ENCODE results near the gene PLIN5. TPM values are rescaled to one million over a fixed set of nuclear protein-coding genes. Genes with fewer than 3 reads are reported as not detected.
A peak's percentile ranks its signal among the peaks of the same experiment; 100 is the strongest.

PLIN5 gene
- total RNA-seq, 1 donor from 2014 or later: 4.3 TPM

DNA sequence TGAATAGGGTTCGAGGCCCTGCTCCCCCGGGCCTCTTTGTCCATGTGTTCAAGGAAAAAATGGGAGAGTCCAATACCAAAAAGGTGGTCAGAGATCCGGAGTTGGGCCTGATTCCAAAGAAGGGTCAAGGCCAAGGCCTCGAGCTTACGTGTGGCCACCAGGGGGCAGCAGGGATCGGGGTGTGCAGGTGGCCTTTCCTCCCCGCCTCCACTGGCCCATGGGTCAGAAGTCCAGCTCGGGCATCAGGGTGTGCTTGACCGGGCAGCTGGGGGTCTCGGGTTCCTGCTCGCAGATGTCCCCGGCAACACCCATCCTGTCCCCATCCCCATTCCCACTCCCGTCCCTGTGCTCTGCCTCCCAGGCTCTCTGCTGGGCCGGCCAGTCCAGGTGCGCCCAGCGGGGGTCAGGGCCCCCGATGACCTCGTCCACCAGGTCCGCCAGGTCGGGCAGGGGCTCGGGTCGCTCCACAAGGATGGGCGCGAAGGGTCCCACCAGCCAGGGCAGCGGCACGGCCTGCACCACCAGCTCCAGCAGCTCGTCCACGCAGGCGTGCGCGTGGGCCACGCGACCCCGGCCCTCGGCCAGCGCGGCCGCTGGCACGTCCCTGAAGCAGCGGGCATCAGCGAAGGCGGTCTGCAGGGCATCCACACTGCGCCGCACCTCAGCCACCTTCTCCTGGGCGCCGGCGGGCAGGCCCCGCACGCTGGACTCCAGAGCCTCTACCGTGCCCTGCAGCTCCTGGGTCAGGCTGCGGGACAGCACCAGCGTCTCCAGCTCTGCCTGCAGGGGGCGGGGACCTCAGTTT lies 11.5 kb downstream of the PLIN5 start:
- H3K9me3 Mint-ChIP-seq: no peaks in the 10 kb centered on the region
- no peak overlapping the region for H3K4me3 Mint-ChIP-seq
- peak; percentile 70 for DNase-seq (ENCODE audit: extremely low spot score, unreplicated experiment)
- no peak overlapping the region for H3K27ac Mint-ChIP-seq
- no peaks in the 10 kb centered on the region for H3K36me3 Mint-ChIP-seq
- no peaks in the 10 kb centered on the region for H3K4me1 Mint-ChIP-seq (ENCODE audit: unreplicated experiment)
- TF ChIP-seq, protein P1, sequence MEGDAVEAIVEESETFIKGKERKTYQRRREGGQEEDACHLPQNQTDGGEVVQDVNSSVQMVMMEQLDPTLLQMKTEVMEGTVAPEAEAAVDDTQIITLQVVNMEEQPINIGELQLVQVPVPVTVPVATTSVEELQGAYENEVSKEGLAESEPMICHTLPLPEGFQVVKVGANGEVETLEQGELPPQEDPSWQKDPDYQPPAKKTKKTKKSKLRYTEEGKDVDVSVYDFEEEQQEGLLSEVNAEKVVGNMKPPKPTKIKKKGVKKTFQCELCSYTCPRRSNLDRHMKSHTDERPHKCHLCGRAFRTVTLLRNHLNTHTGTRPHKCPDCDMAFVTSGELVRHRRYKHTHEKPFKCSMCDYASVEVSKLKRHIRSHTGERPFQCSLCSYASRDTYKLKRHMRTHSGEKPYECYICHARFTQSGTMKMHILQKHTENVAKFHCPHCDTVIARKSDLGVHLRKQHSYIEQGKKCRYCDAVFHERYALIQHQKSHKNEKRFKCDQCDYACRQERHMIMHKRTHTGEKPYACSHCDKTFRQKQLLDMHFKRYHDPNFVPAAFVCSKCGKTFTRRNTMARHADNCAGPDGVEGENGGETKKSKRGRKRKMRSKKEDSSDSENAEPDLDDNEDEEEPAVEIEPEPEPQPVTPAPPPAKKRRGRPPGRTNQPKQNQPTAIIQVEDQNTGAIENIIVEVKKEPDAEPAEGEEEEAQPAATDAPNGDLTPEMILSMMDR (conservative IDR thresholded peaks at IDR 0.05): peak; percentile 76
- H3K27me3 Mint-ChIP-seq: no peaks in the 10 kb centered on the region

DNA sequence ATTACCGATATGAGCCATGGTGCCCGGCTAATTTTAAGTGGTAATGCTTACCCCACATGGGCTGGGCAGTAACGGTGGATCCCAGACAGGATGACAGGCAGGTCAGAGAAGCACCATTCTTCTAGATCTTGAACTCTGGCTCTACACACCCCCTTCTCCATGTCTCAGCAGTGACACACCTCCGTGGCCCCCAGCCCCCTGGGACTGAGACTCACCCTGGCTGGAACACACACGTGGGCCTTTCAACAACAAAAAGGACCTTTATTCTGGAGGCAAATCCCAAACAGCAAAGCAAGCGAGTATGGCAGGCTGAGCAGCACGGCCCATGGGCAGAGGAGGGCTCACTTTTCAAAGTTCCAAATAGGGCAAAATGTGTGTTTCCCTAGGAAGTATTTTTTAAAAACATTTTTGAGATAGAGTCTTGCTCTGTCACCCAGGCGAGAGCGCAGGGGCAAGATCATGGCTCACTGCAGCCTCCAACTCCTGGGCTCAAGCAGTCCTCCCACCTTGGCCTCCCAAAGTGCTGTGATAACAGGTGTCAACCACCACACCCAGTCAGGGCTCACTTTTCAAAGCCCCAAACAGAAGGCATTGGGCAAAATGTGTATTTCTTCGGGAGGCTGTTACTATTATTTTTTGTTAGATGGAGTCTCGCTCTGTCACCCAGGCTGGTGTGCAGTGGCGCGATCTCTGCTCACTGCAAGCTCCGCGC lies 12.6 kb downstream of the PLIN5 start:
- TF ChIP-seq, protein P1 (conservative IDR thresholded peaks at IDR 0.05): no peak
- DNase-seq (ENCODE audit: extremely low spot score, unreplicated experiment): no peak
- H3K4me3 Mint-ChIP-seq: no peak overlapping the region
- H3K27ac Mint-ChIP-seq: no peak overlapping the region
- no peaks in the 10 kb centered on the region for H3K4me1 Mint-ChIP-seq (ENCODE audit: unreplicated experiment)
- no peaks in the 10 kb centered on the region for H3K27me3 Mint-ChIP-seq
- H3K36me3 Mint-ChIP-seq: no peaks in the 10 kb centered on the region
- H3K9me3 Mint-ChIP-seq: no peaks in the 10 kb centered on the region

- H3K27me3 Mint-ChIP-seq: no peaks in the 10 kb centered on the region
- H3K4me1 Mint-ChIP-seq (ENCODE audit: unreplicated experiment): no peaks in the 10 kb centered on the region
- no peak overlapping the region for H3K4me3 Mint-ChIP-seq
- H3K27ac Mint-ChIP-seq: no peak overlapping the region
- no peaks in the 10 kb centered on the region for H3K9me3 Mint-ChIP-seq
- DNase-seq (ENCODE audit: extremely low spot score, unreplicated experiment): no peak
- H3K36me3 Mint-ChIP-seq: no peaks in the 10 kb centered on the region
- TF ChIP-seq, protein P1 (conservative IDR thresholded peaks at IDR 0.05): no peak
Measured at GRCh38 chr19:4521888-4522242, 13.2 kb downstream of the PLIN5 start.

GRCh38 chr19:4521170-4521887 lies 13.7 kb downstream of the PLIN5 start:
- no peak overlapping the region for H3K4me3 Mint-ChIP-seq
- no peaks in the 10 kb centered on the region for H3K4me1 Mint-ChIP-seq (ENCODE audit: unreplicated experiment)
- TF ChIP-seq, protein P1 (conservative IDR thresholded peaks at IDR 0.05): no peak
- no peak for DNase-seq (ENCODE audit: extremely low spot score, unreplicated experiment)
- H3K27ac Mint-ChIP-seq: no peak overlapping the region
- no peaks in the 10 kb centered on the region for H3K9me3 Mint-ChIP-seq
- no peaks in the 10 kb centered on the region for H3K27me3 Mint-ChIP-seq
- H3K36me3 Mint-ChIP-seq: no peaks in the 10 kb centered on the region

- Mint-ChIP-seq H3K36me3 (no peaks in the 10 kb centered on the region), H3K27ac (no peak overlapping the region), H3K27me3 (no peaks in the 10 kb centered on the region), H3K4me3 (no peak overlapping the region), H3K9me3 (no peaks in the 10 kb centered on the region), H3K4me1 (ENCODE audit: unreplicated experiment) (no peaks in the 10 kb centered on the region)
- TF ChIP-seq, protein P1 (conservative IDR thresholded peaks at IDR 0.05): no peak
- DNase-seq (ENCODE audit: extremely low spot score, unreplicated experiment): no peak
Measured at GRCh38 chr19:4519521-4520277, 15.3 kb downstream of the PLIN5 start.

All from type B pancreatic cell (in vitro differentiated cells).